DND-41 (cell line): ENCODE data around the gene LHPP.

ENCODE experiments used
- ATAC-seq: fragments of 200-7000 bp; cut with Tn5 transposase; 3 replicates; pipeline ENCODE4 v1.9.1; 2021; ENCODE audit warnings: low read depth; ENCODE audit not compliant: insufficient read depth
- DNase-seq: peaks from one replicate; pipeline ENCODE4 v3.0.0-alpha.2; 2020
- H2AFZ ChIP-seq: 2 replicates; pipeline ENCODE4 v1.6.0; 2012; ENCODE audit warnings: low read depth, low read length
- H3K27ac ChIP-seq: 2 replicates; pipeline ENCODE4 v1.5.1; 2012; ENCODE audit warnings: low read length, inconsistent platforms
- H3K27me3 ChIP-seq: fragments of 200-600 bp; sonication (generic); 2 replicates; pipeline ENCODE4 v1.6.0; 2012; ENCODE audit warnings: low read length, mild to moderate bottlenecking, inconsistent platforms; ENCODE audit not compliant: insufficient read depth, poor library complexity
- H3K36me3 ChIP-seq: 2 replicates; pipeline ENCODE4 v1.5.1; 2012; ENCODE audit warnings: low read length, inconsistent platforms; ENCODE audit not compliant: insufficient read depth
- H3K4me1 ChIP-seq: 2 replicates; pipeline ENCODE4 v1.5.1; 2012; ENCODE audit warnings: mild to moderate bottlenecking, low read length; ENCODE audit not compliant: insufficient read depth
- H3K4me2 ChIP-seq: 2 replicates; pipeline ENCODE4 v1.6.0; 2012; ENCODE audit warnings: mild to moderate bottlenecking, moderate library complexity, low read length, inconsistent platforms; ENCODE audit not compliant: insufficient read depth
- H3K4me3 ChIP-seq, 2 experiments: fragments of 200-600 bp in 1 of 2; shearing (Covaris generic) in 1 of 2; 2 replicates each; pipeline ENCODE4 v1.5.1; 2012 to 2016; ENCODE audit warnings: inconsistent platforms in 2 of 2, low read length in 2 of 2, mild to moderate bottlenecking in 2 of 2, low read depth in 1 of 2, moderate library complexity in 1 of 2
- H3K79me2 ChIP-seq: 2 replicates; pipeline ENCODE4 v1.6.0; 2012; ENCODE audit warnings: low read length, inconsistent platforms; ENCODE audit not compliant: insufficient read depth
- H3K9ac ChIP-seq: 2 replicates; pipeline ENCODE4 v1.6.0; 2012; ENCODE audit warnings: low read depth, mild to moderate bottlenecking, inconsistent platforms, low read length, moderate library complexity
- H3K9me3 ChIP-seq: 2 replicates; pipeline ENCODE4 v1.5.1; 2012; ENCODE audit warnings: low read length, moderate library complexity, mild to moderate bottlenecking, inconsistent platforms; ENCODE audit not compliant: insufficient read depth, severe bottlenecking
- H4K20me1 ChIP-seq: 2 replicates; pipeline ENCODE4 v1.6.0; 2012; ENCODE audit warnings: low read length; ENCODE audit not compliant: insufficient read depth
- EZH2 ChIP-seq: IDR thresholded peaks from 3 replicates; pipeline ENCODE4 v1.6.1; 2012; ENCODE audit warnings: borderline replicate concordance, low read depth, mild to moderate bottlenecking, moderate library complexity, low read length, inconsistent platforms; ENCODE audit not compliant: severe bottlenecking
- TF ChIP-seq, protein P1 (sequence below): IDR thresholded peaks from 2 replicates; pipeline ENCODE4 v1.5.1; 2012; ENCODE audit warnings: borderline replicate concordance, low read length, moderate library complexity, mild to moderate bottlenecking; ENCODE audit not compliant: poor library complexity, severe bottlenecking; ENCODE audit errors: extremely low read depth

The LHPP gene

DNA sequence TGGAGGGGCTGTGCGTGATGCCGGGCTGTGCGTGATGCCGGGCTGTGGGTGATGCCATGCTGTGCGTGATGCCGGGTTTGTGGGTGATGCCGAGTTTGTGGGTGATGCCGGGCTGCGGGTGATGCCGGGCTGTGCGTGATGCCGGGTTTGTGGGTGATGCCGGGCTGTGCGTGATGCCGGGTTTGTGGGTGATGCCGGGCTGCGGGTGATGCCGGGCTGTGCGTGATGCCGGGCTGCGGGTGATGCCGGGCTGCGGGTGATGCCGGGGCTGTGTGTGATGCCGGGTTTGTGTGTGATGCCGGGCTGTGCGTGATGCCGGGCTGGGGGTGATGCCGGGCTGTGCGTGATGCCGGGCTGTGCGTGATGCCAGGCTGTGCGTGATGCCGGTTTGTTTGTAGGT, 153.6 kb downstream of the LHPP start:
- Histone ChIP-seq H3K36me3 (peaks cover 55% of the 10 kb centered on the region), H3K4me2 (no peak overlapping the region), H4K20me1 (peaks cover 8% of the 10 kb centered on the region; the same call in 1 of the 2 replicates), H3K27ac (no peak overlapping the region; the same call in 1 of the 2 replicates), H3K27me3 (no peaks in the 10 kb centered on the region), H3K9me3 (no peaks in the 10 kb centered on the region), H2AFZ (no peak overlapping the region), H3K9ac (no peak overlapping the region), H3K4me3 (no peak overlapping the region), H3K4me1 (peaks cover 53% of the 10 kb centered on the region), H3K79me2 (peaks cover 42% of the 10 kb centered on the region)
- DNase-seq: no peak
- TF ChIP-seq, protein P1, sequence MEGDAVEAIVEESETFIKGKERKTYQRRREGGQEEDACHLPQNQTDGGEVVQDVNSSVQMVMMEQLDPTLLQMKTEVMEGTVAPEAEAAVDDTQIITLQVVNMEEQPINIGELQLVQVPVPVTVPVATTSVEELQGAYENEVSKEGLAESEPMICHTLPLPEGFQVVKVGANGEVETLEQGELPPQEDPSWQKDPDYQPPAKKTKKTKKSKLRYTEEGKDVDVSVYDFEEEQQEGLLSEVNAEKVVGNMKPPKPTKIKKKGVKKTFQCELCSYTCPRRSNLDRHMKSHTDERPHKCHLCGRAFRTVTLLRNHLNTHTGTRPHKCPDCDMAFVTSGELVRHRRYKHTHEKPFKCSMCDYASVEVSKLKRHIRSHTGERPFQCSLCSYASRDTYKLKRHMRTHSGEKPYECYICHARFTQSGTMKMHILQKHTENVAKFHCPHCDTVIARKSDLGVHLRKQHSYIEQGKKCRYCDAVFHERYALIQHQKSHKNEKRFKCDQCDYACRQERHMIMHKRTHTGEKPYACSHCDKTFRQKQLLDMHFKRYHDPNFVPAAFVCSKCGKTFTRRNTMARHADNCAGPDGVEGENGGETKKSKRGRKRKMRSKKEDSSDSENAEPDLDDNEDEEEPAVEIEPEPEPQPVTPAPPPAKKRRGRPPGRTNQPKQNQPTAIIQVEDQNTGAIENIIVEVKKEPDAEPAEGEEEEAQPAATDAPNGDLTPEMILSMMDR: no peak
- no peak for TF ChIP-seq EZH2
- no peak for ATAC-seq

DNA sequence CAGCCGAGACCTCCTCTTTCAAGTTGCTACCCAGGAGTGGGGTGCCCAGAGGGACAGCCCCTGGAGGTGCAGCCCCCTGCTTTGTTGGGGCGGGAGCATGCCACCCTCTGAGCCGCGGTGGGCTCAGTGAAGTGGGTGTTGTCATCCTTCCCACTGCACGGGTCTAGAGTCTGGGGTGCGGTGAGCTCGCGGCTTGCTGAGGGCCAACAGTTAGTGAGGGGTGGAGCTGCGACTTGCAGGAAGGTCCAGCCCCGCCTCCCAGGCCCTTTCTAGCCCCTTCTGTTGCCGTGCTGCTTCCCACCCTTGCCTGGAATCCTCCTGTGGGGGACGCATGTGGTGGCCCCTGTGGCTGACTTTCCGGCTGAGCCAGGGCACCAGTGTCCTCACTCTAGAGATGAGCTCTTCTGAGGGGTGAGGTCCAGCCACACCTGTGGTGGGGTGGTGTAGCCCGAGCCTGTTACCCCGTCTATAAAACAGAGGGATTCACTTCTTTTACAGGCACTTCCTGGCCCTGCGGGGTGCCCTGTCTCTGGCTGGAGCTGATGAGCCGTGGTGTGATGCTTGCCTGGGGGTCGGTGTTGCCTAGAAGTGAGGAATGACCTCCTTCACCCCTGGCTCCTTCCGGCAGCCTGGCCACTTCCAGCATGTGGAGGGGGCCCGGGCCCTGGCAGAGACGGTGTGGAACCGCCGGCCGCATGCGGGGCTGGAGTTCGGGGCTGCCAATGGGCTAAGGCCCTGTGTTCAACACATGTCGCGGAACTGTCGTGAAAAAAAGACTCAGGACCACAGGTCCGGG, 154.6 kb downstream of the LHPP start:
- H3K4me2 ChIP-seq: no peak overlapping the region
- TF ChIP-seq, protein P1: no peak
- TF ChIP-seq EZH2: no peak
- H2AFZ ChIP-seq: no peak overlapping the region
- H3K27me3 ChIP-seq: no peaks in the 10 kb centered on the region
- H3K4me1 ChIP-seq: peaks cover 57% of the 10 kb centered on the region
- H3K9ac ChIP-seq: no peak overlapping the region
- no peak overlapping the region for H3K4me3 ChIP-seq
- H3K9me3 ChIP-seq: no peaks in the 10 kb centered on the region
- H3K79me2 ChIP-seq: peaks cover 49% of the 10 kb centered on the region
- H3K27ac ChIP-seq: peak overlapping the region; percentile 61
- peaks cover 62% of the 10 kb centered on the region for H3K36me3 ChIP-seq
- ATAC-seq (no peak), DNase-seq (no peak)
- H4K20me1 ChIP-seq: peaks cover 13% of the 10 kb centered on the region; the same call in 1 of the 2 replicates

DNA sequence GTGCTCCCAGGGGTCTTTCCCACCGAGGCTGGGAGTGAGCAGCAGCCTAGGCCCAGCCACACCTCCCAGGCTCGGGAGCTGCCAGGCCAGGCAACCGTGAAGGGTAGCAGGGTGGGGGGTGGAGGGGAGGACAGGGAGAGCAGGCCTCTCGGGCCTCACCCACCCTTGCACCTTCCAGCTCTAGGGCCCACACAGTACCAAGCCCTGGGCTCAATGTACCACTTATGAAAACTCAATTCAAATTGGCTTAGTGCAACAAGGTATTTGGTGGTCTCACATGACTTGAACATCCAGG, 155.2 kb downstream of the LHPP start:
- Histone ChIP-seq H3K27me3 (no peaks in the 10 kb centered on the region), H2AFZ (no peak overlapping the region), H3K9me3 (no peaks in the 10 kb centered on the region), H3K4me2 (no peak overlapping the region), H3K27ac (peak overlapping the region; percentile 61), H3K4me1 (peaks cover 52% of the 10 kb centered on the region), H3K36me3 (peaks cover 66% of the 10 kb centered on the region), H3K9ac (no peak overlapping the region), H3K4me3 (no peak overlapping the region), H3K79me2 (peaks cover 54% of the 10 kb centered on the region), H4K20me1 (peaks cover 13% of the 10 kb centered on the region; the same call in 1 of the 2 replicates)
- ATAC-seq (no peak), DNase-seq (no peak)
- TF ChIP-seq, protein P1: no peak
- TF ChIP-seq EZH2: no peak
